Measurements from ENCODE around the gene CSTF3. TPM values are rescaled to one million over a fixed set of nuclear protein-coding genes. Genes with fewer than 3 reads are reported as not detected.
A peak's percentile ranks its signal among the peaks of the same experiment; 100 is the strongest.
"Not testable (repeated sequence)": the region's sequence is repeated elsewhere in the genome, so short reads cannot be mapped to it uniquely, and the experiment has no call there.

CSTF3 gene
- total RNA-seq, 1 experiment from 2014 or later: 68.3 TPM

DNA sequence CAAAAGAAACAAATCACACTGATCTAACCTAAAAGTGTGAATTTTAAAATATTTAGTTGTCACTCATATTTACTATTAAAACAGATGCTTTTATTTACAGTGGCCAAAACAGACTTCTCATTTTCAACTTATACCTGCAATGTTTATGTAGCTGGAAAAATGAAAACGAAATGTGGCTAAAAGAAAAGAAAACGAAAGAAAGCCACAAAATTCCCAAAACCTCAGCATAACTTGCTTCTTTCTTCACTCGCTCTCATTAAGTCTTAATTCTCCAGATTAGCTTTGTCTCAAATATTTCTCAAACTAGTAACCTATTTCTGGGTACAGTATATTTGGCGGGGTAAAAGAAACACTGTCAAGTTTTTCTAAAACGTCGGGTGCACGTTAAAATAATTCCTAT, 693 bp downstream of the CSTF3 start (continued):
- TF ChIP-seq, protein P1, sequence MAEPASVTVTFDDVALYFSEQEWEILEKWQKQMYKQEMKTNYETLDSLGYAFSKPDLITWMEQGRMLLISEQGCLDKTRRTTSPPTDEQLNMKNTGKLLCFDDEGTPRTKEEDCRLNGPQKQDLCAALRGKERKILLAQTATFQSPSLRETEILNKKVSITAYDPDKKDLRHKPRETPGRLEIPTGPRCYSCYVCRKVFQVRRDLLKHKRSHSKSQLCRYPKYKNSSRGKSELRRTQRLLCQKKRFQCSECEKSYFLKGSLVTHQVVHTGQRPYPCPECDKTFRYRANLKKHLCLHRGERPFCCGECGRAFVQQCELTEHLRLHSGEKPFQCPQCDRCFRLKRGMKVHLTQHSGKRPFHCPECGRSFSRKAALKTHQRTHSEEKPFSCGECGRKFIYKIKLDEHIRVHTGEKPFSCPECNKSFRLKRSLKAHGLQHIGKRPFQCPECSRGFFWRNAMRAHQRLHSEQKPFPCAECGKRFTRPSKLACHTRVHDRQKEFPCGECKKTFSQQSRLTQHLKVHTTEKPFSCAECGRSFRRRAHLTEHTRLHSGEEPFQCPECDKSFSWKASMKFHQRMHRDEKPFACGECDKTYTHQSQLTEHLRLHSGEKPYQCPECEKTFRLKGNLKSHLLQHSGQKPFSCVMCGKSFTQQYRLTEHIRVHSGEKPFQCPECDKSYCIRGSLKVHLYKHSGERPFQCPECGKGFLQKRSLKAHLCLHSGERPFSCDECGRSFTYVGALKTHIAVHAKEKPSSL (CRISPR knock-in tag; conservative IDR thresholded peaks at IDR 0.05): no peak

DNA sequence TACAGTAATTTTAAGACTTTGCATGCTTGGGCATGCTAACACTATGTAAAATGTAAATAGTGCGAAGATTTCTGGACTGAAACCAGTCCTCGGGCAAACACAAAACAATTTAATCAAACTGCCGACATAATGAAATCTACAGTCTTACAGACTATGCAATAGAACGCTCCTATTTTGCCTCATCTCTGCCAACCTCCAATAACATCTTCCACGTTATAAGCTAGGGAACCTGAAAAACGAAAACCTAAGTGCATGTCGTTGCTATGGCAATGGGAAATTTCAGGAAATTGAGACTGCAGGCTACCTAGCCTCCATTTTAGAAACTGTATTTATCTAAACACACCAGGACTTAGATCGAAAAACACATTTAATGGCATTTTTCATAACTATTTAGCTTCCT, 1.1 kb downstream of the CSTF3 start:
- TF ChIP-seq RELA (CRISPR knock-in tag; IDR thresholded peaks at IDR 0.05; ENCODE audit: borderline replicate concordance) (no peak), ZBTB21 (CRISPR knock-in tag; IDR thresholded peaks at IDR 0.05; ENCODE audit: borderline replicate concordance) (no peak), PRRX2 (CRISPR knock-in tag; IDR thresholded peaks at IDR 0.05) (no peak), ZNF219 (CRISPR knock-in tag; IDR thresholded peaks at IDR 0.05; ENCODE audit: borderline replicate concordance) (no peak), NFYB (CRISPR knock-in tag; conservative IDR thresholded peaks at IDR 0.05; ENCODE audit: low read depth) (no peak), GABPB1 (CRISPR knock-in tag; IDR thresholded peaks at IDR 0.05) (no peak), ZNF396 (CRISPR knock-in tag; IDR thresholded peaks at IDR 0.05; ENCODE audit: borderline replicate concordance) (no peak), RORB (CRISPR knock-in tag; IDR thresholded peaks at IDR 0.05) (no peak), ZNF317 (CRISPR knock-in tag; IDR thresholded peaks at IDR 0.05; ENCODE audit: borderline replicate concordance, low read depth) (no peak), KAT7 (CRISPR knock-in tag; IDR thresholded peaks at IDR 0.05; ENCODE audit: borderline replicate concordance) (no peak), ZNF263 (CRISPR knock-in tag; IDR thresholded peaks at IDR 0.05; ENCODE audit: low read depth) (no peak)
- TF ChIP-seq, protein P2, sequence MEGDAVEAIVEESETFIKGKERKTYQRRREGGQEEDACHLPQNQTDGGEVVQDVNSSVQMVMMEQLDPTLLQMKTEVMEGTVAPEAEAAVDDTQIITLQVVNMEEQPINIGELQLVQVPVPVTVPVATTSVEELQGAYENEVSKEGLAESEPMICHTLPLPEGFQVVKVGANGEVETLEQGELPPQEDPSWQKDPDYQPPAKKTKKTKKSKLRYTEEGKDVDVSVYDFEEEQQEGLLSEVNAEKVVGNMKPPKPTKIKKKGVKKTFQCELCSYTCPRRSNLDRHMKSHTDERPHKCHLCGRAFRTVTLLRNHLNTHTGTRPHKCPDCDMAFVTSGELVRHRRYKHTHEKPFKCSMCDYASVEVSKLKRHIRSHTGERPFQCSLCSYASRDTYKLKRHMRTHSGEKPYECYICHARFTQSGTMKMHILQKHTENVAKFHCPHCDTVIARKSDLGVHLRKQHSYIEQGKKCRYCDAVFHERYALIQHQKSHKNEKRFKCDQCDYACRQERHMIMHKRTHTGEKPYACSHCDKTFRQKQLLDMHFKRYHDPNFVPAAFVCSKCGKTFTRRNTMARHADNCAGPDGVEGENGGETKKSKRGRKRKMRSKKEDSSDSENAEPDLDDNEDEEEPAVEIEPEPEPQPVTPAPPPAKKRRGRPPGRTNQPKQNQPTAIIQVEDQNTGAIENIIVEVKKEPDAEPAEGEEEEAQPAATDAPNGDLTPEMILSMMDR (IDR thresholded peaks at IDR 0.05): no peak
- TF ChIP-seq, protein P3, sequence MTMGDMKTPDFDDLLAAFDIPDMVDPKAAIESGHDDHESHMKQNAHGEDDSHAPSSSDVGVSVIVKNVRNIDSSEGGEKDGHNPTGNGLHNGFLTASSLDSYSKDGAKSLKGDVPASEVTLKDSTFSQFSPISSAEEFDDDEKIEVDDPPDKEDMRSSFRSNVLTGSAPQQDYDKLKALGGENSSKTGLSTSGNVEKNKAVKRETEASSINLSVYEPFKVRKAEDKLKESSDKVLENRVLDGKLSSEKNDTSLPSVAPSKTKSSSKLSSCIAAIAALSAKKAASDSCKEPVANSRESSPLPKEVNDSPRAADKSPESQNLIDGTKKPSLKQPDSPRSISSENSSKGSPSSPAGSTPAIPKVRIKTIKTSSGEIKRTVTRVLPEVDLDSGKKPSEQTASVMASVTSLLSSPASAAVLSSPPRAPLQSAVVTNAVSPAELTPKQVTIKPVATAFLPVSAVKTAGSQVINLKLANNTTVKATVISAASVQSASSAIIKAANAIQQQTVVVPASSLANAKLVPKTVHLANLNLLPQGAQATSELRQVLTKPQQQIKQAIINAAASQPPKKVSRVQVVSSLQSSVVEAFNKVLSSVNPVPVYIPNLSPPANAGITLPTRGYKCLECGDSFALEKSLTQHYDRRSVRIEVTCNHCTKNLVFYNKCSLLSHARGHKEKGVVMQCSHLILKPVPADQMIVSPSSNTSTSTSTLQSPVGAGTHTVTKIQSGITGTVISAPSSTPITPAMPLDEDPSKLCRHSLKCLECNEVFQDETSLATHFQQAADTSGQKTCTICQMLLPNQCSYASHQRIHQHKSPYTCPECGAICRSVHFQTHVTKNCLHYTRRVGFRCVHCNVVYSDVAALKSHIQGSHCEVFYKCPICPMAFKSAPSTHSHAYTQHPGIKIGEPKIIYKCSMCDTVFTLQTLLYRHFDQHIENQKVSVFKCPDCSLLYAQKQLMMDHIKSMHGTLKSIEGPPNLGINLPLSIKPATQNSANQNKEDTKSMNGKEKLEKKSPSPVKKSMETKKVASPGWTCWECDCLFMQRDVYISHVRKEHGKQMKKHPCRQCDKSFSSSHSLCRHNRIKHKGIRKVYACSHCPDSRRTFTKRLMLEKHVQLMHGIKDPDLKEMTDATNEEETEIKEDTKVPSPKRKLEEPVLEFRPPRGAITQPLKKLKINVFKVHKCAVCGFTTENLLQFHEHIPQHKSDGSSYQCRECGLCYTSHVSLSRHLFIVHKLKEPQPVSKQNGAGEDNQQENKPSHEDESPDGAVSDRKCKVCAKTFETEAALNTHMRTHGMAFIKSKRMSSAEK (CRISPR knock-in tag; IDR thresholded peaks at IDR 0.05; ENCODE audit: borderline replicate concordance): no peak
- TF ChIP-seq, protein P4, sequence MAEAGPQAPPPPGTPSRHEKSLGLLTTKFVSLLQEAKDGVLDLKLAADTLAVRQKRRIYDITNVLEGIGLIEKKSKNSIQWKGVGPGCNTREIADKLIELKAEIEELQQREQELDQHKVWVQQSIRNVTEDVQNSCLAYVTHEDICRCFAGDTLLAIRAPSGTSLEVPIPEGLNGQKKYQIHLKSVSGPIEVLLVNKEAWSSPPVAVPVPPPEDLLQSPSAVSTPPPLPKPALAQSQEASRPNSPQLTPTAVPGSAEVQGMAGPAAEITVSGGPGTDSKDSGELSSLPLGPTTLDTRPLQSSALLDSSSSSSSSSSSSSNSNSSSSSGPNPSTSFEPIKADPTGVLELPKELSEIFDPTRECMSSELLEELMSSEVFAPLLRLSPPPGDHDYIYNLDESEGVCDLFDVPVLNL (CRISPR knock-in tag; IDR thresholded peaks at IDR 0.05; ENCODE audit: borderline replicate concordance, low read depth): no peak
- TF ChIP-seq, protein P5, sequence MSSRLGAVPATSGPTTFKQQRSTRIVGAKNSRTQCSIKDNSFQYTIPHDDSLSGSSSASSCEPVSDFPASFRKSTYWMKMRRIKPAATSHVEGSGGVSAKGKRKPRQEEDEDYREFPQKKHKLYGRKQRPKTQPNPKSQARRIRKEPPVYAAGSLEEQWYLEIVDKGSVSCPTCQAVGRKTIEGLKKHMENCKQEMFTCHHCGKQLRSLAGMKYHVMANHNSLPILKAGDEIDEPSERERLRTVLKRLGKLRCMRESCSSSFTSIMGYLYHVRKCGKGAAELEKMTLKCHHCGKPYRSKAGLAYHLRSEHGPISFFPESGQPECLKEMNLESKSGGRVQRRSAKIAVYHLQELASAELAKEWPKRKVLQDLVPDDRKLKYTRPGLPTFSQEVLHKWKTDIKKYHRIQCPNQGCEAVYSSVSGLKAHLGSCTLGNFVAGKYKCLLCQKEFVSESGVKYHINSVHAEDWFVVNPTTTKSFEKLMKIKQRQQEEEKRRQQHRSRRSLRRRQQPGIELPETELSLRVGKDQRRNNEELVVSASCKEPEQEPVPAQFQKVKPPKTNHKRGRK (CRISPR knock-in tag; IDR thresholded peaks at IDR 0.05; ENCODE audit: borderline replicate concordance): no peak
- no peak for ATAC-seq
- Mint-ChIP-seq H3K4me1 (peaks cover 46% of the 10 kb centered on the region), H3K27ac (peak overlapping the region; percentile 98), H3K27me3 (ENCODE audit: low read depth) (no peaks in the 10 kb centered on the region), H3K9me3 (no peaks in the 10 kb centered on the region), H3K36me3 (peaks cover 30% of the 10 kb centered on the region), H3K4me3 (peak overlapping the region; percentile 100)
- ChIA-PET CTCF (interaction anchor here (0.6 to 2.2 kb wide), 3 partner anchors 14 to 289 kb away, joined by 3 to 7 read pairs (median 4); no protein-coding TSS in a partner anchor), POLR2A (interaction anchor here (0.7 to 1.6 kb wide), 2 partner anchors 27 to 99 kb away, joined by 3 to 7 read pairs; no protein-coding TSS in a partner anchor)
- no peak for DNase-seq (ENCODE audit: low spot score)

DNA sequence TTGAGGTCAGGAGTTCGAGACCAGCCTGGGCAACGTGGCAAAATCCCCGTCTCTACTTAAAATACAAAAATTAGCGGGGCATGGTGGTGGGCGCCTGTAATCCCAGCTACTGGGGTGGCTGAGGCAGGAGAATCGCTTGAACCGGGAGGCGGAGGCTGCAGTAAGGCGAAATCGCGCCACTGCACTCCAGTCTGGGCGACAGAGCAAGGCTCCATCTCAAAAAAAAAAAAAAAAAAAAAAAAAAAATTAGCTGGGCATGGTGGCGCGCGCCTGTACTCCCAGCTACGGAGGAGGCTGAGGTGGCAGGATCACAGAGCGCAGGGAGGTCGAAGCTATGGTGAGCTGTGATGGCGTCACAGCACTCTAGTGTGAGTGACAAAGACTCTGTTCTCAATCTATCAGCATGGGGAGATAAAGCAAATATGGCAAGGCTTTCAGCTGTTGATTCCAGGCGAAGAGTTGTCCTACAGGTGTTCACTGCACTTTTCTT, 1.9 kb downstream of the CSTF3 start:
- not testable (repeated sequence) for H3K27me3 Mint-ChIP-seq (ENCODE audit: low read depth); H3K9me3 Mint-ChIP-seq; DNase-seq (ENCODE audit: low spot score)
- Mint-ChIP-seq H3K4me3 (peak overlapping the region; percentile 100), H3K4me1 (peaks cover 50% of the 10 kb centered on the region), H3K27ac (peak overlapping the region; percentile 98), H3K36me3 (peaks cover 34% of the 10 kb centered on the region)
- POLR2A ChIA-PET: interaction anchor here (0.7 to 1.6 kb wide), 3 partner anchors 27 to 100 kb away, joined by 3 to 7 read pairs (median 4); no protein-coding TSS in a partner anchor
- ATAC-seq: peak; percentile 8
- CTCF ChIA-PET: interaction anchor here (0.6 to 1.1 kb wide), 3 partner anchors 13 to 288 kb away, joined by 3 to 4 read pairs (median 3); no protein-coding TSS in a partner anchor

Data from WTC11 (cell line).